GM12878 (cell line): ENCODE results near the gene UHRF1.
"Not testable (repeated sequence)": the region's sequence is repeated elsewhere in the genome, so short reads cannot be mapped to it uniquely, and the experiment has no call there.

Experiments used
- BRCA1 ChIP-seq: IDR thresholded peaks from 2 replicates; pipeline ENCODE4 v1.6.1; 2011; ENCODE audit warnings: low read depth, low read length, improper control_type of control experiment
- EP300 ChIP-seq, 2 experiments: fragments of 150-350 bp in 1 of 2; IDR thresholded peaks; 2 replicates each; pipeline ENCODE4 v1.6.1; 2011 to 2012; ENCODE audit warnings: low read depth in 2 of 2, low read length in 2 of 2, borderline replicate concordance in 1 of 2, improper control_type of control experiment in 1 of 2, inconsistent platforms in 1 of 2; ENCODE audit not compliant: control insufficient read depth in 1 of 2
- POU2F2 ChIP-seq: IDR thresholded peaks from 3 replicates; pipeline ENCODE4 v1.6.1; 2011; ENCODE audit warnings: low read depth, mild to moderate bottlenecking, low read length, borderline replicate concordance
- TF ChIP-seq, protein P1 (sequence below): IDR thresholded peaks from 2 replicates; pipeline ENCODE4 v1.6.1; 2011; ENCODE audit warnings: low read depth, mild to moderate bottlenecking, low read length, moderate library complexity, borderline replicate concordance; ENCODE audit errors: extremely low read depth
- TF ChIP-seq, protein P2 (sequence below), 3 experiments: IDR thresholded peaks in 2 of 3; conservative IDR thresholded peaks in 1 of 3; 2 replicates each; pipeline ENCODE4 v1.5.1; 2011; ENCODE audit warnings: low read depth in 3 of 3, low read length in 3 of 3, mild to moderate bottlenecking in 3 of 3, control low read depth in 2 of 3, moderate library complexity in 2 of 3, inconsistent platforms in 1 of 3, mixed read lengths in 1 of 3; ENCODE audit not compliant: control insufficient read depth in 2 of 3, insufficient read depth in 1 of 3; ENCODE audit errors: extremely low read depth in 1 of 3

- TF ChIP-seq, protein P1, sequence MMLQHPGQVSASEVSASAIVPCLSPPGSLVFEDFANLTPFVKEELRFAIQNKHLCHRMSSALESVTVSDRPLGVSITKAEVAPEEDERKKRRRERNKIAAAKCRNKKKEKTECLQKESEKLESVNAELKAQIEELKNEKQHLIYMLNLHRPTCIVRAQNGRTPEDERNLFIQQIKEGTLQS, result not testable (repeated sequence)
- TF ChIP-seq EP300 (IDR thresholded peaks at IDR 0.05; ENCODE audit: borderline replicate concordance in 1 of 2, control insufficient read depth in 1 of 2, low read depth in 2 of 2, low read length in 2 of 2); BRCA1; POU2F2: not testable (repeated sequence)
- TF ChIP-seq, protein P2, sequence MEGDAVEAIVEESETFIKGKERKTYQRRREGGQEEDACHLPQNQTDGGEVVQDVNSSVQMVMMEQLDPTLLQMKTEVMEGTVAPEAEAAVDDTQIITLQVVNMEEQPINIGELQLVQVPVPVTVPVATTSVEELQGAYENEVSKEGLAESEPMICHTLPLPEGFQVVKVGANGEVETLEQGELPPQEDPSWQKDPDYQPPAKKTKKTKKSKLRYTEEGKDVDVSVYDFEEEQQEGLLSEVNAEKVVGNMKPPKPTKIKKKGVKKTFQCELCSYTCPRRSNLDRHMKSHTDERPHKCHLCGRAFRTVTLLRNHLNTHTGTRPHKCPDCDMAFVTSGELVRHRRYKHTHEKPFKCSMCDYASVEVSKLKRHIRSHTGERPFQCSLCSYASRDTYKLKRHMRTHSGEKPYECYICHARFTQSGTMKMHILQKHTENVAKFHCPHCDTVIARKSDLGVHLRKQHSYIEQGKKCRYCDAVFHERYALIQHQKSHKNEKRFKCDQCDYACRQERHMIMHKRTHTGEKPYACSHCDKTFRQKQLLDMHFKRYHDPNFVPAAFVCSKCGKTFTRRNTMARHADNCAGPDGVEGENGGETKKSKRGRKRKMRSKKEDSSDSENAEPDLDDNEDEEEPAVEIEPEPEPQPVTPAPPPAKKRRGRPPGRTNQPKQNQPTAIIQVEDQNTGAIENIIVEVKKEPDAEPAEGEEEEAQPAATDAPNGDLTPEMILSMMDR (IDR thresholded peaks at IDR 0.05 in 2 of 3, conservative IDR thresholded peaks at IDR 0.05 in 1 of 3; ENCODE audit: control insufficient read depth in 2 of 3, extremely low read depth in 1 of 3, insufficient read depth in 1 of 3, low read depth in 3 of 3, low read length in 3 of 3), result not testable (repeated sequence)
These were observed 66.3 kb downstream of the UHRF1 start for GRCh38 chr19:4975601-4976000.
